Measurements from ENCODE around the gene CIT.

CIT gene

GRCh38 chr12:119804011-119804641, 73.0 kb downstream of the CIT start:
- Mint-ChIP-seq H3K27ac (no peak overlapping the region), H3K4me3 (no peak overlapping the region), H3K27me3 (no peaks in the 10 kb centered on the region), H3K36me3 (ENCODE audit: low read depth) (peaks cover 18% of the 10 kb centered on the region), H3K4me1 (ENCODE audit: low read depth) (no peaks in the 10 kb centered on the region), H3K9me3 (no peaks in the 10 kb centered on the region)

GRCh38 chr12:119803381-119803791, 73.7 kb downstream of the CIT start:
- Mint-ChIP-seq H3K27ac (no peak overlapping the region), H3K36me3 (ENCODE audit: low read depth) (peaks cover 14% of the 10 kb centered on the region), H3K9me3 (no peaks in the 10 kb centered on the region), H3K4me3 (no peak overlapping the region), H3K4me1 (ENCODE audit: low read depth) (no peaks in the 10 kb centered on the region), H3K27me3 (no peaks in the 10 kb centered on the region)

- H3K4me3 Mint-ChIP-seq = no peak overlapping the region
- H3K27me3 Mint-ChIP-seq = no peaks in the 10 kb centered on the region
- H3K9me3 Mint-ChIP-seq = no peaks in the 10 kb centered on the region
- no peaks in the 10 kb centered on the region for H3K4me1 Mint-ChIP-seq (ENCODE audit: low read depth)
- H3K27ac Mint-ChIP-seq = no peak overlapping the region
- peaks cover 14% of the 10 kb centered on the region for H3K36me3 Mint-ChIP-seq (ENCODE audit: low read depth)
Observed at GRCh38 chr12:119802472-119802871, 74.6 kb downstream of the CIT start.

- no peak overlapping the region for H3K27ac Mint-ChIP-seq
- no peak overlapping the region for H3K4me3 Mint-ChIP-seq
- H3K27me3 Mint-ChIP-seq = no peaks in the 10 kb centered on the region
- no peaks in the 10 kb centered on the region for H3K9me3 Mint-ChIP-seq
- H3K36me3 Mint-ChIP-seq (ENCODE audit: low read depth) = peaks cover 12% of the 10 kb centered on the region
- no peaks in the 10 kb centered on the region for H3K4me1 Mint-ChIP-seq (ENCODE audit: low read depth)
Observed at GRCh38 chr12:119797090-119797489, 80.0 kb downstream of the CIT start.

- Mint-ChIP-seq H3K27me3 (no peaks in the 10 kb centered on the region), H3K36me3 (ENCODE audit: low read depth) (peaks cover 12% of the 10 kb centered on the region), H3K27ac (no peak overlapping the region), H3K4me3 (no peak overlapping the region), H3K4me1 (ENCODE audit: low read depth) (no peaks in the 10 kb centered on the region), H3K9me3 (no peaks in the 10 kb centered on the region)
Observed at GRCh38 chr12:119796292-119796691, 80.8 kb downstream of the CIT start.

GRCh38 chr12:119791453-119791852, 85.7 kb downstream of the CIT start:
- H3K4me1 Mint-ChIP-seq (ENCODE audit: low read depth) = no peaks in the 10 kb centered on the region
- no peak overlapping the region for H3K27ac Mint-ChIP-seq
- H3K9me3 Mint-ChIP-seq = no peaks in the 10 kb centered on the region
- H3K4me3 Mint-ChIP-seq = no peak overlapping the region
- H3K27me3 Mint-ChIP-seq = no peaks in the 10 kb centered on the region
- H3K36me3 Mint-ChIP-seq (ENCODE audit: low read depth) = peaks cover 7% of the 10 kb centered on the region

DNA sequence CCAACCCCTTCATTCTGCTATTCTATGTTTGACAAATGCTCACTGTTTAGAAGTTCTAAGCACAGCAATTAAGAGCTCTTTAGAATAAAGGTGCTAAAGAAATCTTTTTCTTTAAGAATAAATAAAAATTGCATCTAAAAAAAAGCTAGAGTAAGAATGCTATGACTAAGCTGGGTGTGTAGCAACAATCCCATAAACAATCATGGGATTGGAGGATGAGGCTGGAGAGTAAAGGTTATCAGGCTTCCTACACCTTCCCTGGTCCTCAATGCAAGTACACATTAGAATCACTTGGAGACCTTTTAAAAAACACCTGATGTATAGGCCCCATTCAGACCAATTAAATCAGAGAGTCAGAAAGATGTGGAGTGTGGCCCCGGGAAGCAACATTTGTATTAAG, 88.3 kb downstream of the CIT start:
- Mint-ChIP-seq H3K27ac (no peak overlapping the region), H3K9me3 (peaks cover 4% of the 10 kb centered on the region), H3K4me3 (no peak overlapping the region), H3K4me1 (ENCODE audit: low read depth) (peaks cover under 1% of the 10 kb centered on the region), H3K27me3 (no peaks in the 10 kb centered on the region), H3K36me3 (ENCODE audit: low read depth) (peaks cover 21% of the 10 kb centered on the region)

DNA sequence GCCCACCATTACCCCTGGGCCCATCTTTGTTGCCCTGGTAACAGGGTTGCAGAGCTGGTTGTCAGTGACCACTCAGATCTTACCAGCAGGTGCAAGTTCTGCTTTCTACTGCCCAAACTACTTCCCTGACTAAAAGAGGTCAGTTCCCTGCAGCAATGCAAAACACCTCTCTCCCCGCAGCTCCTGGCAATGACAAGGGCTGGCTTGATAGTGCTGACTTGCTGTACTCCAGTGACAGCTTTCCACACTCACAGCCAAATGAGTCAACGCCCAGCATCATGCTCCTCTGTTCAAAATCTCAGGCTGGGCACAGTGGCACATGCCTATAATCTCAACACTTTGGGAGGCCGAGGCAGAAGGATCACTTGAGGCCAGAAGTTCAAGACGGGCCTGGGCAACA, 90.6 kb downstream of the CIT start:
- H3K27ac Mint-ChIP-seq = no peak overlapping the region
- H3K4me3 Mint-ChIP-seq = no peak overlapping the region
- peaks cover 7% of the 10 kb centered on the region for H3K4me1 Mint-ChIP-seq (ENCODE audit: low read depth)
- H3K27me3 Mint-ChIP-seq = no peaks in the 10 kb centered on the region
- H3K36me3 Mint-ChIP-seq (ENCODE audit: low read depth) = peaks cover 32% of the 10 kb centered on the region
- peaks cover 4% of the 10 kb centered on the region for H3K9me3 Mint-ChIP-seq

DNA sequence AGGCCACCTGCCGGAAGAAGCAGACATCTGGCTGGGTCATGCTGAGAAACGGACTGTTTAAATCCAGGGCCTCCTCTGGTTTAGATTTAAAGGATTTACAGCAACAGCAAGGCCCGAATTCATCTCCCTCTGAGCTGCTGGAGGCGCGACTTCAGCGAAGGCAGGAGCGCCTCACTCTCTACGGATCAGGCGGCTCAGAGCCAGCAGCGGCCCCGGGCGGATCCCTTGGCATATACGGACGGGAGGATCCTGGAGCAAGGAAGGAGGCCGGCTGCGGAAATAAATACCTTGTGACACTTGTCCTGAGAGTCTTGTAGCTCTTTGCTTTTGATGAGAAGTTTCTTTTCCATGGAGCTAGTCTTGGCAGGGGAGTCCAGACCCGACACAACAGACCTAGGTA, 92.4 kb downstream of the CIT start:
- H3K36me3 Mint-ChIP-seq (ENCODE audit: low read depth) = peaks cover 32% of the 10 kb centered on the region
- H3K9me3 Mint-ChIP-seq = peaks cover 4% of the 10 kb centered on the region
- no peak overlapping the region for H3K4me3 Mint-ChIP-seq
- peaks cover 7% of the 10 kb centered on the region for H3K4me1 Mint-ChIP-seq (ENCODE audit: low read depth)
- H3K27me3 Mint-ChIP-seq = no peaks in the 10 kb centered on the region
- no peak overlapping the region for H3K27ac Mint-ChIP-seq

GRCh38 chr12:119783787-119784186, 93.3 kb downstream of the CIT start:
- peak overlapping the region; percentile 9 for H3K27ac Mint-ChIP-seq
- no peak overlapping the region for H3K4me3 Mint-ChIP-seq
- H3K36me3 Mint-ChIP-seq (ENCODE audit: low read depth) = peaks cover 32% of the 10 kb centered on the region
- H3K4me1 Mint-ChIP-seq (ENCODE audit: low read depth) = peaks cover 7% of the 10 kb centered on the region
- H3K9me3 Mint-ChIP-seq = peaks cover 4% of the 10 kb centered on the region
- H3K27me3 Mint-ChIP-seq = no peaks in the 10 kb centered on the region

DNA sequence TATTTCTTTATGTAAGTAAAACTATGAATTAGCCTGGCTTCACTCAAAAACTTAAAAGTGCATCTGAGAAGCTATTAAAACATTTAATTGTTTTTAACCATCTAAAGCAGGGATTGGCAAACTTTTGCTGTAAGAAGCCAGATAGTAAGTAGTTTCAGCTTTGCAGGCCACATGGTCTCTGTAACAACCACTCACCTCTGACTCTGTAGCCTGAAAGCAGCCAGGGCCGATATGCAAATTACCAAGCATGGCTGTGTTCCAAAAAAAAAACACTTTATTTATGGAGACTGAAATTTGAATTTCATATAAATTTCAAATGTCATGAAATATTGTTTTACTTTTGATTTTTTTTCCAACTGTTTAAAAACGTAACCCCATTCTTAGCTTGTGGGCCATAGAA, 95.3 kb downstream of the CIT start:
- H3K27me3 Mint-ChIP-seq = no peaks in the 10 kb centered on the region
- H3K27ac Mint-ChIP-seq = no peak overlapping the region
- peaks cover 36% of the 10 kb centered on the region for H3K36me3 Mint-ChIP-seq (ENCODE audit: low read depth)
- peaks cover 7% of the 10 kb centered on the region for H3K4me1 Mint-ChIP-seq (ENCODE audit: low read depth)
- peaks cover 4% of the 10 kb centered on the region for H3K9me3 Mint-ChIP-seq
- no peak overlapping the region for H3K4me3 Mint-ChIP-seq

GRCh38 chr12:119780786-119781434, 96.2 kb downstream of the CIT start:
- Mint-ChIP-seq H3K27me3 (no peaks in the 10 kb centered on the region), H3K27ac (no peak overlapping the region), H3K4me1 (ENCODE audit: low read depth) (peaks cover 7% of the 10 kb centered on the region), H3K36me3 (ENCODE audit: low read depth) (peaks cover 34% of the 10 kb centered on the region), H3K4me3 (no peak overlapping the region), H3K9me3 (peaks cover 4% of the 10 kb centered on the region)

DNA sequence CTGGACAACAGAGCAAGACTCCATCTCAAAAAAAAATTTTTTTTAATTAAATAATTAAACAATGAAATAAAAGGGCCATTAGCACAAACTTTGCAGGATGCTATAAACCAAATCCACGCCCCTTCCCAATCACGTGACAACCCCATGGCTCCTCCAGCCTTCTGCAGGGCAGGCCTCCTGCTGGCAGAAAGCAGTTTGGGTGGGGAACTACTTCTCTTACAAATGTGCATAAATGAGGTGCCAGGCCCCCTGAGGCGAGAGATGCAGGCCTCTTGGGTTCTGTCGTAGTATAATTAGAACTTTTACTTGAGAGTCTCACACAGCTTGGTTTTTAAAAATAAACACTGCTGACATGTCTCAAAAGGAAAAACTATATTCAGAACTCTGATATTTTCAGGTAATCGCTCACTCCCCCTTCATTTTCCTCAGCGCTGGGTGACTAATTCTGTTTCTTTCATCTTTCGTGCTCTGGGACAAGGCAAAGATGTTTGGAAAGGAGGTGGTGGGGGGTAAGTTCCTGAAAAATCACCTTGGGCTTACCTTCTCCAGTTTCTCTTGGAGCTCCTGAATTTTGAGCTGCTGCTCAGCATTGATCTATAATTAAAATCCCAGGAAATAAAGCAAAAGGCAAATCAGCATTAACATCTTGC, 101.7 kb downstream of the CIT start:
- H3K4me3 Mint-ChIP-seq = no peak overlapping the region
- H3K36me3 Mint-ChIP-seq (ENCODE audit: low read depth) = peaks cover 43% of the 10 kb centered on the region
- no peak overlapping the region for H3K27ac Mint-ChIP-seq
- H3K27me3 Mint-ChIP-seq = no peaks in the 10 kb centered on the region
- H3K9me3 Mint-ChIP-seq = no peaks in the 10 kb centered on the region
- no peaks in the 10 kb centered on the region for H3K4me1 Mint-ChIP-seq (ENCODE audit: low read depth)

DNA sequence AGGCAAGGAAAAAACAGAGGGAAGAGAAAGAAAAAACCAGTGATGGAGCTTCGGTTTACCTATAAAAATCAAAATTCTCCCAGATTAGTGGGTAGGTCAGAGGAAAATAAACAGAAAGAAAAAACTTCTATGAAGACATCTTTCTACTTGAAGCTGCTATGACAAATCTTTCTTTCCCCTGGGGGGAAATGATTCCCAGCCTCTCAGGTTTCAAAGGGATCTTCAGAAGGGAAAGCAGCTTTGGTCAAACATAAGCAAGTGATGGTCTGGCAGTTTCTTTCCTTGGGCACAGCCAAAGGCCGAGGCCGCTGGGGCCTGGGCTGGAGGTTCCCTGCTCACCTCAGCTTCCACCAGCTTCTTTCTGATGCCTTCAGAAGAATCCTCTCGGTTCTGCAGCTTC, 104.7 kb downstream of the CIT start:
- Mint-ChIP-seq H3K27ac (no peak overlapping the region), H3K4me1 (ENCODE audit: low read depth) (no peaks in the 10 kb centered on the region), H3K9me3 (no peaks in the 10 kb centered on the region), H3K36me3 (ENCODE audit: low read depth) (peaks cover 60% of the 10 kb centered on the region), H3K27me3 (no peaks in the 10 kb centered on the region), H3K4me3 (no peak overlapping the region)

DNA sequence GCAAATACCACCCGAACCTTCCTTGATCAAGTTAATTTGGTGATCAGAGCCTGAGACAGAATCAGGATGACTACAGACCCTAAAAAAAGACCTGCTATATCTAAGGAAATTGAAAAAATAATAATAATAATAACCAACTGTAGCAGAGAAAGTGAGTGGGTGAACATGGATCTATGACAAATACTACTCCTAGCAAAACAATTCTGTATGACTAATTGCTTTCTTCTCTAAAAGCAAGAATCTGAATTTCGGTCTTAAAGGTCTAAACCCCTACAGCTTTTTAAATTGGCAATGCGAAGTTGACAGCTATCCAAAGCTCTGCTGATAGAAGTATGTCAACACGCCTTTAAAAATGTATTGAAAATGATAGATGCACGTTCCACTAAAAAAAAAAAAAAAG, 107.0 kb downstream of the CIT start:
- H3K9me3 Mint-ChIP-seq = no peaks in the 10 kb centered on the region
- H3K27me3 Mint-ChIP-seq = no peaks in the 10 kb centered on the region
- no peaks in the 10 kb centered on the region for H3K4me1 Mint-ChIP-seq (ENCODE audit: low read depth)

More for the DNA sequence above, 107.0 kb downstream of the CIT start:
- H3K36me3 Mint-ChIP-seq (ENCODE audit: low read depth) = peaks cover 53% of the 10 kb centered on the region
- H3K4me3 Mint-ChIP-seq = no peak overlapping the region
- no peak overlapping the region for H3K27ac Mint-ChIP-seq
